CD4-positive, alpha-beta T cell treated with Interleukin-10 for 1 hour (primary cell): ENCODE data around the gene MRPL33.

Experiments used
- DNase-seq: peaks from one replicate; pipeline ENCODE4 v3.0.0-alpha.2; 2020

MRPL33 gene

DNA sequence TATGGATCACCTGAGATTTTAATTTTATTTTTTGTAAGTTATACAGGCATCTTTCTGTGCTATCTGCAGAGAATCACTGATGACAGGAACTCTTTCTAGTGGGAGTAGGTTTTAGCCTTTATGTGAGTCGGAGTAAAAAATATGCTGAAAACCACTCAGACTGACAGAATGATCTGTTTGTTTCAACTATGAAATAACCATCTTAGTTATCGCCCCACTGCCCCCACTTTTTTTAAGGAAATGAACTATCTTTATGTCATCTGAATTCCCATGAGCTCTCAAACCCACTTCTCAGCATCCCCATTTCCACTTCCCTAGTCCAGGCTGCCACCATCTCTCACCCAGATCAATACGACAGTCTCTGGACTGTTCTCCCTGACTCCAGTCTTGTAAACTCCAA lies 38.9 kb downstream of the MRPL33 start:
- DNase-seq: no peak

DNA sequence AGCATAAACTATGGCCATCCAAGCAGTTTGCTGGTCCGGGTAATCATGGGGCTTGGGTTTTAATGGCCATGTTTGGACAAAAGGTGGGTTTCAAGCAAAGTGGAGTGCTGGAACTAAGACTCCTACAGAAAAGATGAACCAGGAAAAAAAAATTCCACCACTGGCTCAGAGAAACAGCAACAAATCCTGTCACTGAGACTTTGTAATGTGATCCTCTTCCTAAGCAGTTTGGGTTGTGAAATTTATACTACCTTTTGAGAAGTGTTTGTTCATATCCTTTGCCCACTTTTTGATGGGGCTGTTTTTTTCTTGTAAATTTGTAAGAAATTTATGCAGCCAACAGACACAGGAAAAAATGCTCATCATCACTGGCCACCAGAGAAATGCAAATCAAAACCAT lies 40.2 kb downstream of the MRPL33 start:
- no peak for DNase-seq

DNA sequence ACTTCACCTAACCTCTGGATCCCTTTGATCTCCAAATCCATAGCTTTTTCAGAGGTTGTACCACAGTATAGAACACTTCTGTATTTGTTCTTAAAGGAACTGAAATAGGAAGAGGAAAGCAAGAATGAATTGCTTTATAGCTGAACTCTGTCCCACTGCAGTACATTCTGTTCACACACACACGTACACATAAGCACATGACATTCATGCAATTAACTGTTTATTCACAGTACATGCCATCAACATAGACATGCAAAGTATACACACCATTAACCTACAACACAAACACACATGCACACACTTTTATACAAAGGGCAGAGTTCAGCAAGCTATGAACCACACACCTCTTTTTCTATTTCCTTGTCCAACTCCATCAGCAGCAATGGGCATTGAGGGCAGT lies 43.2 kb downstream of the MRPL33 start:
- no peak for DNase-seq

GRCh38 chr2:27815860-27816438 lies 44.4 kb downstream of the MRPL33 start:
- no peak for DNase-seq

- no peak for DNase-seq
Observed at GRCh38 chr2:27822049-27822448, 50.5 kb downstream of the MRPL33 start.

GRCh38 chr2:27823135-27823534 lies 51.6 kb downstream of the MRPL33 start:
- no peak for DNase-seq

- no peak for DNase-seq
Observed at GRCh38 chr2:27823569-27823968, 52.0 kb downstream of the MRPL33 start.

- DNase-seq: no peak
Observed at GRCh38 chr2:27824401-27824800, 52.9 kb downstream of the MRPL33 start.

DNA sequence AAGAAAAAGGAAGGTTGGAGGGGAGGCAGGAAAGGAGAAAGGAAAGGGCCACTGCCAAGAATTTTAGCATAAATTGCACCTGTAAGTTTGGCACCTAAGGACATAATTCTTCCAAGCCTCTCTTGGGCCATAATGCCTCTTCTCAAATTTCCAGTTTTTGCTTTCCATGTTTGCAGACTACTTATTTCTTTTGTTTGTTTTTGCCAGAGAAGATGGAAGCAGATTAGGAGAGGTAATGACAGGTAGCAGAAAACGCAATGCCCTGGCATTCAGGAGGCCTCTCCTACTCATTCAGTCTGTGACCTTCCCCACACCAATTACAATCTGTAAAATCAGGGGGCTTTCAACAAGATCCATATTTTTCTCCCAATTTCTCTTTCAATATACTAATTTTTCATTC lies 56.8 kb downstream of the MRPL33 start:
- DNase-seq: no peak
